Stimulated activated CD8-positive, alpha-beta memory T cell treated with anti-CD3 and anti-CD28 coated beads, Interleukin-4, amount 100 ng/mL, for 48 hours (primary cell): ENCODE results near the gene CAMK4.
"Not testable (repeated sequence)": the region's sequence is repeated elsewhere in the genome, so short reads cannot be mapped to it uniquely, and the experiment has no call there.

Experiments used
- DNase-seq: peaks from one replicate; pipeline ENCODE4 v3.0.0-alpha.2; 2020

The CAMK4 gene

GRCh38 chr5:111261610-111262009, 37.4 kb downstream of the CAMK4 start:
- no peak for DNase-seq

GRCh38 chr5:111262153-111262552, 38.0 kb downstream of the CAMK4 start:
- DNase-seq, result no peak

GRCh38 chr5:111262815-111263214, 38.6 kb downstream of the CAMK4 start:
- DNase-seq, result no peak

GRCh38 chr5:111266491-111266890, 42.3 kb downstream of the CAMK4 start:
- no peak for DNase-seq

- DNase-seq, result no peak
Observed at GRCh38 chr5:111268300-111268699, 44.1 kb downstream of the CAMK4 start.

GRCh38 chr5:111271885-111272284, 47.7 kb downstream of the CAMK4 start:
- no peak for DNase-seq

- DNase-seq, result no peak
Observed at GRCh38 chr5:111277061-111277460, 52.9 kb downstream of the CAMK4 start.

- DNase-seq, result peak; percentile 95
Observed at GRCh38 chr5:111278858-111279504, 54.8 kb downstream of the CAMK4 start.

GRCh38 chr5:111280282-111280951, 56.2 kb downstream of the CAMK4 start:
- no peak for DNase-seq

GRCh38 chr5:111282798-111283197, 58.6 kb downstream of the CAMK4 start:
- no peak for DNase-seq

- no peak for DNase-seq
Observed at GRCh38 chr5:111284825-111285224, 60.6 kb downstream of the CAMK4 start.

GRCh38 chr5:111294551-111294950, 70.4 kb downstream of the CAMK4 start:
- no peak for DNase-seq

- DNase-seq, result no peak
Observed at GRCh38 chr5:111295649-111296048, 71.5 kb downstream of the CAMK4 start.

GRCh38 chr5:111296570-111296969, 72.4 kb downstream of the CAMK4 start:
- no peak for DNase-seq

GRCh38 chr5:111299067-111299481, 74.9 kb downstream of the CAMK4 start:
- no peak for DNase-seq

GRCh38 chr5:111299831-111300432, 75.7 kb downstream of the CAMK4 start:
- DNase-seq, result no peak

- no peak for DNase-seq
Observed at GRCh38 chr5:111301264-111301663, 77.1 kb downstream of the CAMK4 start.

GRCh38 chr5:111302043-111302442, 77.9 kb downstream of the CAMK4 start:
- DNase-seq, result not testable (repeated sequence)

- no peak for DNase-seq
Observed at GRCh38 chr5:111308951-111309350, 84.8 kb downstream of the CAMK4 start.

GRCh38 chr5:111309384-111309783, 85.2 kb downstream of the CAMK4 start:
- DNase-seq, result no peak

GRCh38 chr5:111310711-111311620, 86.8 kb downstream of the CAMK4 start:
- DNase-seq, result no peak

- no peak for DNase-seq
Observed at GRCh38 chr5:111311666-111312065, 87.5 kb downstream of the CAMK4 start.

GRCh38 chr5:111313017-111313724, 89.0 kb downstream of the CAMK4 start:
- DNase-seq, result no peak
